ENCODE measurements around the gene PCSK4.
"Not testable (repeated sequence)": the region's sequence is repeated elsewhere in the genome, so short reads cannot be mapped to it uniquely, and the experiment has no call there.

Gene PCSK4

GRCh38 chr19:1452802-1453524, 37.2 kb downstream of the PCSK4 start:
- DNase-seq (ENCODE audit: low spot score): no peak

- no peak for DNase-seq (ENCODE audit: low spot score)
These were observed 38.0 kb downstream of the PCSK4 start for GRCh38 chr19:1451916-1452801.

GRCh38 chr19:1450735-1451731, 39.1 kb downstream of the PCSK4 start:
- DNase-seq (ENCODE audit: low spot score): no peak

- no peak for DNase-seq (ENCODE audit: low spot score)
These were observed 40.4 kb downstream of the PCSK4 start, which contains the start of gene APC2 for GRCh38 chr19:1449467-1450442. Gene APC2 (plus strand): TSS chr19:1450121. CDS start chr19:1453002, 2,881 bp downstream.

- DNase-seq (ENCODE audit: low spot score): no peak
These were observed 42.2 kb downstream of the PCSK4 start for GRCh38 chr19:1447944-1448343.

- DNase-seq (ENCODE audit: low spot score): no peak
These were observed 42.6 kb downstream of the PCSK4 start for GRCh38 chr19:1447504-1447903.

- DNase-seq (ENCODE audit: low spot score): no peak
These were observed 43.3 kb downstream of the PCSK4 start for GRCh38 chr19:1446713-1447481.

GRCh38 chr19:1445932-1446712, 44.0 kb downstream of the PCSK4 start:
- no peak for DNase-seq (ENCODE audit: low spot score)

GRCh38 chr19:1445185-1445931, 44.8 kb downstream of the PCSK4 start:
- peak; percentile 34 for DNase-seq (ENCODE audit: low spot score)

GRCh38 chr19:1441677-1442438, 48.3 kb downstream of the PCSK4 start:
- no peak for DNase-seq (ENCODE audit: low spot score)

- DNase-seq (ENCODE audit: low spot score): no peak
These were observed 49.1 kb downstream of the PCSK4 start for GRCh38 chr19:1441022-1441426.

GRCh38 chr19:1440418-1440801, 49.7 kb downstream of the PCSK4 start:
- no peak for DNase-seq (ENCODE audit: low spot score)

GRCh38 chr19:1439525-1440417, 50.4 kb downstream of the PCSK4 start:
- DNase-seq (ENCODE audit: low spot score): not testable (repeated sequence)

- no peak for DNase-seq (ENCODE audit: low spot score)
These were observed 51.2 kb downstream of the PCSK4 start for GRCh38 chr19:1438933-1439354.

GRCh38 chr19:1438035-1438932, 51.9 kb downstream of the PCSK4 start, which contains the start of gene RPS15:
Gene RPS15 (plus strand): TSS chr19:1438396. CDS start chr19:1438426, 30 bp downstream.
- DNase-seq (ENCODE audit: low spot score): peak; percentile 76

All from SW480 (cell line).